ENCODE results near the gene CSNK2B. TPM values are rescaled to one million over a fixed set of nuclear protein-coding genes. Genes with fewer than 3 reads are reported as not detected.
A peak's percentile ranks its signal among the peaks of the same experiment; 100 is the strongest.

The CSNK2B gene
- total RNA-seq, 1 experiment from 2014 or later, result 173 TPM

DNA sequence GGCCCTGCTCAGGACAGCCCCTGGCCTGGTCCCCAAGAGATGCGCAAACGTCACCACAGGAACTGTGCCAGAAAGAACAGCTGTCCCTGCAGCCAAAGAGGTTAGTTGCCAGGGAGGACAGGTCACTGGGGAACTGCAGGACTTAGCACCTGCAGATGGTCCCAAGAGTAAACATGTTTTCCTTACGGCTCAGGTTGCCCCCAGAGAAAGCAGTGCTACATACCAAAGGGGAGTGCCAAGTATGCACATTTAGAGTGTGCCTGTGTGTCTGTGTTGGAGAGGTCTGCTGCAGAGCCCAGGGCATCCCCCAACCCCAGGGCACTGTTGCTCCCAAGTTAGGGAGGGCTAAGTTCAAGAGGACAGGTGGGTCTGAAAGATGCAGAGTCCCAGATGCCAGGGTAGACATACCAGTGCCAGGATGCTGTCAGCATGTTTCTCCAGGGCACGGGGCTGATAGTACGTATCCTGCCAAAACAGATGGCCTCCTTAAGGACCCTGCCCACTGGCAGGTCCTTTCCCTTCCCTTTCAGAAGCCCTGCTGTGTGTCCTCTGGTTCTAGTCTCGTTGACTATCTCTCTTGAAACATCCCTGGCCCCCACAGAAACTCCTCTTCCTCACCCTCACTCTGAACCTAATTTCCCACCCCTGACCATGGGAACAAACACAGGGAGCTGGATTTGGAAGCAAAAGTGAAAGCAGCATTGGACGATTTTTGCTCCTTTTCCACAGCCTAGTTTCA lies 36.0 kb downstream of the CSNK2B start:
- no peak for DNase-seq
- peaks cover 25% of the 10 kb centered on the region for H3K79me2 ChIP-seq (ENCODE audit: low read depth)
- H3K4me3 ChIP-seq, result peak overlapping the region; percentile 83
- H3K27me3 ChIP-seq (ENCODE audit: insufficient read depth, low read depth), result no peaks in the 10 kb centered on the region
- CTCF ChIA-PET, result interaction anchor here (0.6 kb wide), 1 partner anchor 156 kb away, joined by 3 read pairs; the partner anchor contains the start of gene ATP6V1G2
- TF ChIP-seq EZH2 (IDR thresholded peaks at IDR 0.05; ENCODE audit: low read depth), result no peak
- TF ChIP-seq, protein P1, sequence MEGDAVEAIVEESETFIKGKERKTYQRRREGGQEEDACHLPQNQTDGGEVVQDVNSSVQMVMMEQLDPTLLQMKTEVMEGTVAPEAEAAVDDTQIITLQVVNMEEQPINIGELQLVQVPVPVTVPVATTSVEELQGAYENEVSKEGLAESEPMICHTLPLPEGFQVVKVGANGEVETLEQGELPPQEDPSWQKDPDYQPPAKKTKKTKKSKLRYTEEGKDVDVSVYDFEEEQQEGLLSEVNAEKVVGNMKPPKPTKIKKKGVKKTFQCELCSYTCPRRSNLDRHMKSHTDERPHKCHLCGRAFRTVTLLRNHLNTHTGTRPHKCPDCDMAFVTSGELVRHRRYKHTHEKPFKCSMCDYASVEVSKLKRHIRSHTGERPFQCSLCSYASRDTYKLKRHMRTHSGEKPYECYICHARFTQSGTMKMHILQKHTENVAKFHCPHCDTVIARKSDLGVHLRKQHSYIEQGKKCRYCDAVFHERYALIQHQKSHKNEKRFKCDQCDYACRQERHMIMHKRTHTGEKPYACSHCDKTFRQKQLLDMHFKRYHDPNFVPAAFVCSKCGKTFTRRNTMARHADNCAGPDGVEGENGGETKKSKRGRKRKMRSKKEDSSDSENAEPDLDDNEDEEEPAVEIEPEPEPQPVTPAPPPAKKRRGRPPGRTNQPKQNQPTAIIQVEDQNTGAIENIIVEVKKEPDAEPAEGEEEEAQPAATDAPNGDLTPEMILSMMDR (conservative IDR thresholded peaks at IDR 0.05), result no peak
- H3K4me1 ChIP-seq (replicated peaks; ENCODE audit: insufficient read depth), result peaks cover 14% of the 10 kb centered on the region
- H2AFZ ChIP-seq, result peak overlapping the region; percentile 88
- intact Hi-C loops (cut with micrococcal nuclease; ENCODE audit: unreplicated experiment), result loop anchor here (2.0 kb wide), 2 partner anchors 37 to 49 kb away; partner anchors contain the start of gene BAG6
- H3F3A ChIP-seq (ENCODE audit: insufficient read depth, low read depth), result no peaks in the 10 kb centered on the region
- H3K9me3 ChIP-seq (ENCODE audit: insufficient read depth, low read depth), result no peaks in the 10 kb centered on the region
- H3K4me2 ChIP-seq, result peak overlapping the region; percentile 97
- H3K9me2 ChIP-seq (ENCODE audit: insufficient read depth), result no peaks in the 10 kb centered on the region
- BruUV-seq (replicated peaks), result no TSS peak
- H4K20me1 ChIP-seq (ENCODE audit: insufficient read depth), result no peaks in the 10 kb centered on the region; the same call in 1 of the 2 replicates
- peak overlapping the region; percentile 77; the same call in 1 of the 2 replicates for H3K27ac ChIP-seq
- peaks cover 4% of the 10 kb centered on the region; the same call in 1 of the 2 replicates for H3K36me3 ChIP-seq (ENCODE audit: low read depth)
- POLR2A ChIA-PET (ENCODE audit: unreplicated experiment), result interaction anchor here (0.5 to 0.7 kb wide), 3 partner anchors 37 to 125 kb away, joined by 4 to 7 read pairs (median 5); partner anchors contain the start of gene HSPA1B

DNA sequence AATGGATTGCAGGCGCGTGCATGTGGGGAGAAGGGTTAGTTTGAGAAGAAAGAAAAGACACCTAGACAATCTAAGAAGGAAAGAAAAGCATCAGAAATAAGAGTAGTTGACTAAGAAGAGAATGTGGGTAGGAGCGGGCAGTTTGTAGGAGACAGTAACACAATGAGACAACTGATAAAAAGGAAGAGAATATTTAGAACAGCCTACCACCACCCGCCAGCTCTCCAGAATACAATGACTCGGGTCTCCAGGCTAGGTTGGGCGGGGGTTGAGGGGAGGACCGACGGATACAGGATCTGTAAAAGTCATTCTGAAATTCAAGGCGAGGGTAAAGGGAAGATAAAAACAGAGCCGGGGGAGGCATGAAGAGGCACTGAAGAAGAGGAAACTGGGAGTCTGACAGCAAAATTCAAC lies 36.5 kb downstream of the CSNK2B start:
- peak overlapping the region; percentile 88 for H2AFZ ChIP-seq
- DNase-seq, result no peak
- no peaks in the 10 kb centered on the region for H3K9me3 ChIP-seq (ENCODE audit: insufficient read depth, low read depth)
- TF ChIP-seq EZH2 (IDR thresholded peaks at IDR 0.05; ENCODE audit: low read depth), result no peak
- TF ChIP-seq, protein P1 (conservative IDR thresholded peaks at IDR 0.05), result no peak
- POLR2A ChIA-PET (ENCODE audit: unreplicated experiment), result interaction anchor here (0.5 to 0.7 kb wide), 4 partner anchors 36 to 488 kb away, joined by 4 to 7 read pairs (median 4); partner anchors contain the start of genes HSPA1B and PBX2
- no peaks in the 10 kb centered on the region; the same call in 1 of the 2 replicates for H4K20me1 ChIP-seq (ENCODE audit: insufficient read depth)
- CTCF ChIA-PET, result no interaction called here
- peaks cover 25% of the 10 kb centered on the region for H3K79me2 ChIP-seq (ENCODE audit: low read depth)
- no peaks in the 10 kb centered on the region for H3K9me2 ChIP-seq (ENCODE audit: insufficient read depth)
- H3K4me2 ChIP-seq, result peak overlapping the region; percentile 97
- intact Hi-C loops (cut with micrococcal nuclease; ENCODE audit: unreplicated experiment), result loop anchor here (2.0 kb wide), 2 partner anchors 36 to 50 kb away; partner anchors contain the start of gene BAG6
- peak overlapping the region; percentile 83 for H3K4me3 ChIP-seq
- no TSS peak for BruUV-seq (replicated peaks)
- H3K36me3 ChIP-seq (ENCODE audit: low read depth), result 0 out of 2 replicates have a peak, but pooled peaks cover 3% of the 10 kb centered on the region
- peaks cover 14% of the 10 kb centered on the region for H3K4me1 ChIP-seq (replicated peaks; ENCODE audit: insufficient read depth)
- H3K27ac ChIP-seq, result peak overlapping the region; percentile 77
- H3K27me3 ChIP-seq (ENCODE audit: insufficient read depth, low read depth), result no peaks in the 10 kb centered on the region
- H3F3A ChIP-seq (ENCODE audit: insufficient read depth, low read depth), result no peaks in the 10 kb centered on the region

DNA sequence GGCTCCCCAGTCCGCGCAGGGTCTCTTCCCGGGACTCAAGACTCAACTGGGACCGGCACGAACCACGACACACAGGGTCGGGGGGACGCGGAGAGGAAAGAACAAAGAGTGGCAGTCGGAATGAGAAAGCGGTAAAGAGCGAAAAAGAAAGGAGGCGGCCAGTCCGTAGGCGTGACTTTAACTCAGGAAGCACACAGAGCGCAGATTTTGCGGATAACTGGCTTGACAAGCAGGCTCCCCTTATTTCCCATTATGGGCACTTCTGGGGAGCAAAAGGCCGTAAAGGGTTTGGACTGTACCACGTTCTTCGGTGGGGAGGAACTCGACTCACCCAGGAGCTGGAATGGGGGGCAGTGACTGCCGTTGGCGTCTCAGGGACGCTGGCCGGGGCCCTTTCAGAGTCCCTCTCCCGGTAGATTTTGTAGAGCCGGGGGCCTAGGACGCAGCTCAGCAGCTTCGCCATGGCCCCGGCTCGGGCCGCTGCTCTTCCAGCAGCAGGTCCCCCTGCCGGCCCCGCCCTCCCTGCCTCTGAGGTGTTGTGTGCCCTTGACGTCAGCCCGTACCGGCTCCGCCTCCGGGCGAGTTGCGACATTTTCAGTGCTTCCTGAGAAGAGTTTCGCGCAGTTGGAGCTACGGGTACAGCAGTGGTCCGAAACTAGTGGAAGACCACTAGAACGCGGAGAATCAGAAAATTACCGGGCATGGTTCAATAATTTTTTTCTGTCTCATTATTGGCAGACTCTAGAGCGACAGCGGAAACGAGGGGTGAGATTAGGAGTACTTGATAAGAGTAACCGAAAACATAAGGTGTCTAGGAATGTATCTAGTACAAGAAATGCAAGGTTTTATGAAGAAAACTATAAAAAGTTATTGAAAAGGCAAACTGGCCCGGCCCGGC lies 37.2 kb downstream of the CSNK2B start, which contains the start of gene ABHD16A:
ABHD16A (minus strand) TSS at position 506 of the 898 bp plus-strand sequence; CDS start at position 463, 43 bp downstream.
- ChIA-PET CTCF (no interaction called here), POLR2A (ENCODE audit: unreplicated experiment) (interaction anchor here (0.5 to 0.7 kb wide), 4 partner anchors 17 to 487 kb away, joined by 3 to 15 read pairs (median 4); partner anchors contain the start of gene PBX2)
- intact Hi-C loops (cut with micrococcal nuclease; ENCODE audit: unreplicated experiment), result loop anchor here (2.0 kb wide), 2 partner anchors 36 to 50 kb away; partner anchors contain the start of gene BAG6
- Histone ChIP-seq H3F3A (ENCODE audit: insufficient read depth, low read depth) (no peaks in the 10 kb centered on the region), H3K36me3 (ENCODE audit: low read depth) (0 out of 2 replicates have a peak, but pooled peaks cover 3% of the 10 kb centered on the region), H3K4me2 (peak within 1 kb of the TSS; percentile 97), H4K20me1 (ENCODE audit: insufficient read depth) (no peaks in the 10 kb centered on the region), H3K9me2 (ENCODE audit: insufficient read depth) (no peaks in the 10 kb centered on the region), H3K79me2 (ENCODE audit: low read depth) (peaks cover 25% of the 10 kb centered on the region), H3K27ac (peak within 1 kb of the TSS; percentile 77), H2AFZ (peak within 1 kb of the TSS; percentile 88), H3K4me1 (replicated peaks; ENCODE audit: insufficient read depth) (peaks cover 14% of the 10 kb centered on the region), H3K4me3 (peak within 1 kb of the TSS; percentile 83), H3K9me3 (ENCODE audit: insufficient read depth, low read depth) (no peaks in the 10 kb centered on the region), H3K27me3 (ENCODE audit: insufficient read depth, low read depth) (no peaks in the 10 kb centered on the region)
- BruUV-seq (replicated peaks), result TSS peak; percentile 49
- DNase-seq, result peak; percentile 93 to 96
- TF ChIP-seq EZH2 (IDR thresholded peaks at IDR 0.05; ENCODE audit: low read depth), result no peak
- TF ChIP-seq, protein P1 (conservative IDR thresholded peaks at IDR 0.05), result no peak
